Esophagus squamous epithelium (tissue), 5 donors: ENCODE results near the gene CEP250. TPM values are rescaled to one million over a fixed set of nuclear protein-coding genes. Genes with fewer than 3 reads are reported as not detected.

Experiments
- DNase-seq: peaks from one replicate; lab custom pipeline; 2025; lab: John Stamatoyannopoulos, UW
- H3K27ac ChIP-seq, 4 donors: fragments of 200-600 bp; sonication (generic); one replicate each; pipeline ENCODE4 v1.5.1; 2016 to 2019; ENCODE audit warnings: mild to moderate bottlenecking in 1 of 4
- H3K27me3 ChIP-seq, 4 donors: fragments of 200-600 bp; sonication (generic); 1 replicate in 3 of 4; 2 replicates in 1 of 4; pipeline versions ENCODE4 v1.5.1 to v1.6.0; 2017 to 2021; ENCODE audit warnings: antibody characterized with exemption in 1 of 4
- H3K36me3 ChIP-seq, 3 donors: fragments of 200-600 bp; sonication (generic); one replicate each; pipeline ENCODE4 v1.5.1; 2016 to 2019
- H3K4me1 ChIP-seq, 3 donors: fragments of 200-600 bp; sonication (generic); one replicate each; pipeline ENCODE4 v1.5.1; 2017 to 2019
- H3K4me3 ChIP-seq, 4 donors: fragments of 200-600 bp; sonication (generic); 1 replicate in 3 of 4; 2 replicates in 1 of 4; pipeline ENCODE4 v1.5.1; 2016 to 2019; ENCODE audit warnings: mild to moderate bottlenecking in 2 of 4, moderate library complexity in 1 of 4
- H3K9me3 ChIP-seq, 3 donors: fragments of 200-600 bp; sonication (generic); one replicate each; pipeline ENCODE4 v1.5.1; 2016 to 2019
- POLR2A ChIP-seq, 4 donors: fragments of 450-650 bp; IDR thresholded peaks; one replicate each; pipeline ENCODE4 v1.6.1; 2017; ENCODE audit warnings: antibody characterized with exemption in 4 of 4, mild to moderate bottlenecking in 4 of 4, moderate library complexity in 3 of 4
- WGBS, 2 donors: methylation state at CpG; one replicate each; pipeline ENCODE4 v1.1.5; 2018; 5-methylcytosine and 5-hydroxymethylcytosine counted together
- intact Hi-C: fragments of 100-400 bp; cut with DNase I; formaldehyde crosslinking; loops from one replicate; pipeline ENCODE4 v1.15.0; 2022
- small RNA-seq, 4 donors: library from RNA; depleted of rRNA; stranded (forward); fragments of <200 nt; gene quantifications; one replicate each; pipeline ENCODE3, GENCODE V24; 2016
- total RNA-seq, 4 donors: library from RNA; depleted of rRNA; stranded (reverse); fragments of >200 nt; gene quantifications; one replicate each; pipeline ENCODE4 v1.1.0, GENCODE V29; 2016
- TF ChIP-seq, protein P1 (sequence below), 6 experiments: fragments of 450-650 bp in 4 of 6; fragments of 200-600 bp in 2 of 6; sonication (generic) in 2 of 6; IDR thresholded peaks; one replicate each; pipeline ENCODE4 v1.5.1; 2016 to 2019; ENCODE audit warnings: antibody characterized with exemption in 6 of 6, mild to moderate bottlenecking in 4 of 6, moderate library complexity in 4 of 6
- donor health status: DM: yes; HTN: yes; CAD: no.

The CEP250 gene
- total RNA-seq, 4 donors from 2014 or later = 10.6 to 22.7 (median 16.6) TPM

DNA sequence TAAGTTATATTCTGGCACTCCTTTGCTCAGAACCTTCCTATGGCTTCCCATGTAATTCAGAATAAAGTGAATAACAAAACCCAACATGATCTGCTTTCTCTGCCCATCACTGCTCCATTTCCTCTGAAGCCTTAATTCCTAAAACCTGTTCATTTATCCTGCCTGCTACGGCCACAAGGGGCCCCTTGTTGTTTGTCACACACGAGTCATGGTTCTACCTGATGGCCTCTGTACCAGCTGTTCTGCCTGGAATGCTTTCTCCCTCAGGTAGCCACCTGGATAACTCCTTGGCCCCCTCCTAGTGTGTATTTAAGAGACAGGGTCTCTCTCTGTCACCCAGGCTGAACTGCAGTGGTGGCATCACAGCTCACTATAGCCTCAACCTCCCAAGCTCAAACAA is 113.2 kb downstream of the CEP250 start:
- DNase-seq = no peak

More for the DNA sequence above, 113.2 kb downstream of the CEP250 start:
- 7 to 8% methylated on average over 2 of the region's 2 CpGs for WGBS, 2 donors
- H3K27me3 ChIP-seq = no peaks in the 10 kb centered on the region
- intact Hi-C loops = no loop called here
- peaks cover 0 to 13% (median 11%) of the 10 kb centered on the region in 3 donors for H3K9me3 ChIP-seq
- H3K4me3 ChIP-seq = no peak overlapping the region
- no peaks in the 10 kb centered on the region for H3K36me3 ChIP-seq
- TF ChIP-seq, protein P1, sequence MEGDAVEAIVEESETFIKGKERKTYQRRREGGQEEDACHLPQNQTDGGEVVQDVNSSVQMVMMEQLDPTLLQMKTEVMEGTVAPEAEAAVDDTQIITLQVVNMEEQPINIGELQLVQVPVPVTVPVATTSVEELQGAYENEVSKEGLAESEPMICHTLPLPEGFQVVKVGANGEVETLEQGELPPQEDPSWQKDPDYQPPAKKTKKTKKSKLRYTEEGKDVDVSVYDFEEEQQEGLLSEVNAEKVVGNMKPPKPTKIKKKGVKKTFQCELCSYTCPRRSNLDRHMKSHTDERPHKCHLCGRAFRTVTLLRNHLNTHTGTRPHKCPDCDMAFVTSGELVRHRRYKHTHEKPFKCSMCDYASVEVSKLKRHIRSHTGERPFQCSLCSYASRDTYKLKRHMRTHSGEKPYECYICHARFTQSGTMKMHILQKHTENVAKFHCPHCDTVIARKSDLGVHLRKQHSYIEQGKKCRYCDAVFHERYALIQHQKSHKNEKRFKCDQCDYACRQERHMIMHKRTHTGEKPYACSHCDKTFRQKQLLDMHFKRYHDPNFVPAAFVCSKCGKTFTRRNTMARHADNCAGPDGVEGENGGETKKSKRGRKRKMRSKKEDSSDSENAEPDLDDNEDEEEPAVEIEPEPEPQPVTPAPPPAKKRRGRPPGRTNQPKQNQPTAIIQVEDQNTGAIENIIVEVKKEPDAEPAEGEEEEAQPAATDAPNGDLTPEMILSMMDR (IDR thresholded peaks at IDR 0.05) = peak in 2 of 6 experiments; percentile 16 to 45
- TF ChIP-seq POLR2A (IDR thresholded peaks at IDR 0.05) = no peak
- no peak overlapping the region for H3K27ac ChIP-seq
- no peaks in the 10 kb centered on the region for H3K4me1 ChIP-seq

Small RNAs within 50 kb of the gene (small RNA-seq; reads per million reads assigned to genes)
- 0 to 0.15 (median 0.04) reads per million in 4 donors for gene MIR1289-1

Other genes starting within 250 kb of the CEP250 start
- under 1 TPM in 3 of 4 donors, not detected in 1; 0.06 to 0.38 (median 0.08) TPM for gene MMP24, start 228.9 kb upstream of the CEP250 start, total RNA-seq
- 10 to 100 TPM; 12.8 to 21.5 (median 18.7) TPM for gene MMP24OS, start 177.5 kb upstream of the CEP250 start, total RNA-seq
- gene EIF6, start 170.8 kb upstream of the CEP250 start, total RNA-seq = 100 to 1,000 TPM; 176 to 240 (median 198) TPM
- 10 to 100 TPM; 29.5 to 55.3 (median 38.2) TPM for gene FAM83C, start 163.2 kb upstream of the CEP250 start, total RNA-seq
- gene UQCC1, start 43.6 kb upstream of the CEP250 start, total RNA-seq = 10 to 100 TPM; 13.2 to 28.2 (median 23.0) TPM
- gene GDF5, start 17.4 kb upstream of the CEP250 start, total RNA-seq = under 1 TPM in 1 of 4 donors, not detected in 3; 0.38 TPM
- not detected for gene C20orf173, start 74.1 kb downstream of the CEP250 start, total RNA-seq
- gene ERGIC3, start 86.5 kb downstream of the CEP250 start, total RNA-seq = 100 to 1,000 TPM; 121 to 260 (median 189) TPM
- gene SPAG4, start 160.2 kb downstream of the CEP250 start, total RNA-seq = 1 to 10 TPM in 2 of 4 donors, under 1 TPM in 2; 0.44 to 4.8 (median 2.6) TPM
- gene CPNE1, start 209.3 kb downstream of the CEP250 start, total RNA-seq = 10 to 100 TPM; 47.3 to 98.2 (median 75.9) TPM
- gene RBM12, start 209.3 kb downstream of the CEP250 start, total RNA-seq = 10 to 100 TPM; 14.2 to 35.5 (median 30.0) TPM
- gene NFS1, start 243.8 kb downstream of the CEP250 start, total RNA-seq = 10 to 100 TPM; 16.4 to 39.9 (median 24.2) TPM
- gene ROMO1, start 243.8 kb downstream of the CEP250 start, total RNA-seq = 100 to 1,000 TPM; 178 to 290 (median 228) TPM